CD14-positive monocyte (primary cell): ENCODE measurements around the gene PDE4D. TPM values are rescaled to one million over a fixed set of nuclear protein-coding genes. Genes with fewer than 3 reads are reported as not detected.

Experiments used
- DNase-seq, 3 donors: peaks; one replicate each; pipeline ENCODE4 v3.0.0-alpha.2; 2011 to 2022
- H2AFZ ChIP-seq: 2 replicates; pipeline ENCODE4 v1.6.0; 2012; ENCODE audit warnings: mild to moderate bottlenecking, low read depth, low read length, inconsistent platforms; ENCODE audit not compliant: insufficient read depth, poor library complexity, severe bottlenecking
- H3K27ac ChIP-seq, 2 donors: 1 replicate in 1 of 2; 2 replicates in 1 of 2; pipeline ENCODE4 v1.5.1; 2012 to 2013; ENCODE audit warnings: low read length in 2 of 2, control low read depth in 1 of 2, inconsistent platforms in 1 of 2, low read depth in 1 of 2, mild to moderate bottlenecking in 1 of 2
- H3K27me3 ChIP-seq, 2 donors: one replicate each; pipeline versions ENCODE4 v1.6.0 to v1.6.1; 2011 to 2013; ENCODE audit warnings: low read length in 2 of 2; ENCODE audit not compliant: control insufficient read depth in 2 of 2, insufficient read depth in 2 of 2
- H3K36me3 ChIP-seq, 2 donors: replicated peaks in 1 of 2; 1 replicate in 1 of 2; 2 replicates in 1 of 2; pipeline versions ENCODE4 v1.5.1 to v1.6.1; 2012 to 2013; ENCODE audit warnings: low read length in 2 of 2, control low read depth in 1 of 2, inconsistent platforms in 1 of 2, mild to moderate bottlenecking in 1 of 2; ENCODE audit not compliant: insufficient read depth in 2 of 2, control insufficient read depth in 1 of 2
- H3K4me1 ChIP-seq, 2 donors: 1 replicate in 1 of 2; 2 replicates in 1 of 2; pipeline versions ENCODE4 v1.5.1 to v1.6.1; 2012 to 2013; ENCODE audit warnings: low read length in 2 of 2, control low read depth in 1 of 2, inconsistent platforms in 1 of 2, mild to moderate bottlenecking in 1 of 2, moderate library complexity in 1 of 2; ENCODE audit not compliant: insufficient read depth in 2 of 2, control insufficient read depth in 1 of 2
- H3K4me2 ChIP-seq: replicated peaks from 2 replicates; pipeline ENCODE3; 2012; ENCODE audit warnings: low read length, moderate library complexity, mild to moderate bottlenecking; ENCODE audit not compliant: poor library complexity, severe bottlenecking; ENCODE audit errors: extremely low read depth
- H3K4me3 ChIP-seq, 3 experiments: fragments of 200-600 bp in 1 of 3; sonication (generic) in 1 of 3; replicated peaks in 1 of 3; 1 replicate in 2 of 3; 2 replicates in 1 of 3; pipeline ENCODE4 v1.5.1; 2011 to 2013; ENCODE audit warnings: low read length in 3 of 3, mild to moderate bottlenecking in 3 of 3, control low read depth in 2 of 3, low read depth in 2 of 3, inconsistent platforms in 1 of 3, moderate library complexity in 1 of 3
- H3K79me2 ChIP-seq: 2 replicates; pipeline ENCODE4 v1.6.0; 2012; ENCODE audit warnings: mild to moderate bottlenecking, control low read depth, inconsistent platforms, low read length, moderate library complexity; ENCODE audit not compliant: insufficient read depth
- H3K9ac ChIP-seq: 2 replicates; pipeline ENCODE4 v1.6.0; 2017; ENCODE audit warnings: low read length, mild to moderate bottlenecking; ENCODE audit not compliant: insufficient read depth, poor library complexity, severe bottlenecking
- H3K9me3 ChIP-seq, 2 donors: replicated peaks in 1 of 2; 1 replicate in 1 of 2; 2 replicates in 1 of 2; pipeline versions ENCODE4 v1.5.1 to v1.6.1; 2012 to 2013; ENCODE audit warnings: low read length in 2 of 2, control low read depth in 1 of 2; ENCODE audit not compliant: control insufficient read depth in 1 of 2, insufficient read depth in 1 of 2
- H4K20me1 ChIP-seq: 2 replicates; pipeline ENCODE4 v1.6.0; 2012; ENCODE audit warnings: mild to moderate bottlenecking, low read length, control low read depth, moderate library complexity; ENCODE audit not compliant: insufficient read depth
- H3K27ac Mint-ChIP-seq, 7 donors: one replicate each; pipeline ENCODE4 v1.8.0; 2020; ENCODE audit warnings: mild to moderate bottlenecking in 7 of 7, mixed read lengths in 7 of 7, moderate library complexity in 6 of 7, inconsistent platforms in 2 of 7
- H3K27me3 Mint-ChIP-seq, 3 donors: one replicate each; pipeline ENCODE4 v1.8.0; 2021 to 2022; ENCODE audit warnings: low read depth in 3 of 3, mild to moderate bottlenecking in 3 of 3, mixed read lengths in 3 of 3, moderate library complexity in 3 of 3, inconsistent platforms in 1 of 3
- H3K36me3 Mint-ChIP-seq, 2 donors: one replicate each; pipeline ENCODE4 v1.8.0; 2020; ENCODE audit warnings: mixed read lengths in 2 of 2, inconsistent platforms in 1 of 2, mild to moderate bottlenecking in 1 of 2
- H3K4me1 Mint-ChIP-seq: one replicate; pipeline ENCODE4 v1.8.0; 2020; ENCODE audit warnings: mild to moderate bottlenecking, mixed read lengths
- H3K4me3 Mint-ChIP-seq, 2 donors: one replicate each; pipeline ENCODE4 v1.8.0; 2020; ENCODE audit warnings: mild to moderate bottlenecking in 2 of 2, mixed read lengths in 2 of 2, moderate library complexity in 1 of 2
- H3K9me3 Mint-ChIP-seq, 7 donors: one replicate each; pipeline ENCODE4 v1.8.0; 2020 to 2022; ENCODE audit warnings: mixed read lengths in 7 of 7, mild to moderate bottlenecking in 6 of 7, moderate library complexity in 6 of 7, inconsistent platforms in 2 of 7
- WGBS: methylation state at CpG from one replicate; pipeline ENCODE4 v1.1.5; 2013; ENCODE audit warnings: missing lambda C conversion rate; ENCODE audit not compliant: insufficient coverage; 5-methylcytosine and 5-hydroxymethylcytosine counted together
- intact Hi-C, 2 donors: fragments of 100-400 bp; cut with micrococcal nuclease; formaldehyde crosslinking; loops; one replicate each; pipeline versions ENCODE4 v1.15.0 to v1.15.1; 2023
- polyA plus RNA-seq, 3 donors: library from polyadenylated mRNA; depleted of rRNA in 1 of 3; unstranded in 2 of 3; stranded (reverse) in 1 of 3; fragments of 300-500 nt in 2 of 3; fragments of >200 nt in 1 of 3; fragmentation: Illumina TruSeq in 2 of 3; gene quantifications; 1 replicate in 2 of 3; 2 replicates in 1 of 3; pipeline ENCODE4 v1.2.3, GENCODE V29; 2012 to 2021
- TF ChIP-seq, protein P1 (sequence below): fragments of 200-600 bp; IDR thresholded peaks from one replicate; pipeline ENCODE4 v1.8.0; 2022; ENCODE audit warnings: antibody characterized with exemption, mild to moderate bottlenecking

PDE4D gene
- polyA plus RNA-seq, 3 donors: 1.9 to 3.4 (median 2.8) TPM

DNA sequence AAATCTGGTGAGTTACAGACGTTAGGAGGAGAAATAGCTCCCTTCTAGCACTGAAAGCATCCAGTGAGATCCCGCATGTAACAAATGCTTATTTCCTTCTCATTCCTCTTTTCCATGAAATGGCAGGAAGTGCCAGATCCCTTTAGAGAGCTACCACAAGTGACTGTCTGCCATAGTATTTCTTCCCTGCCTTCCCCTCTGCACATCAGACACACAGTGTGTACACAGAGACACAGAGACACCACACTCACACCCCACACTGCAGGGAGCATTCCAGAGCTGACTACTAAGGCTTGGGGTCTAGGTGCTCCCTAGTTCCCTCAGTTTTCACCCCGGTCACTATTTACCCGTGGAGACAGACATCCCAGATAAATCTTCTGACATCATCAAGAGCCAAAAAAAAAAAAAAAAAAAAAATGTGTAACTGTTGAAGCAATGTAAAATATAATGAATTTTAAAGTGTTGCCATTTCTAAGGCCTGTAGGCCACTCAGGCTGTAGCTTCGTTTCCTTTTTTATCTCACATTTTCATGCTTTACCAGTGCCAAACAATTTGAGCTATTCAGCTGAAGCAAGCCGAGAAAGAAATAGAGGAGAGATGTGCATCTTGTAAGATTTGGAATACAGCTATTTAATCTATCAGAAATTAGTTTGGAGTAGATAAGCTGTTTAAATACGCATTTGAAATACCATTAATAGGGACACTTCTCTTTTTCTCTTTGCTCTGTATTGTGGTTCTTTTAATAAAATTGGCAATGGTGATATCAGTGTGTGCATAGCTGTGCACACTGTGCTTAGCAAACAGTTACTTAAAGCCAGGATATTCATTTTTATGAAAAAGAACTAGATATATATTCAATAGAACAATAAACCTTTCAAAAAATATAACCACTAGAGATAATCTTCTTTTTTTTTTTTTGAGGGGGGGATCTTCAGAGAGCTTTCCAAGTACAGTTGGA is 405.5 kb downstream of the PDE4D start:
- no peak overlapping the region for H3K4me3 ChIP-seq
- intact Hi-C loops: no loop called here
- Mint-ChIP-seq H3K9me3 (no peaks in the 10 kb centered on the region), H3K36me3 (no peaks in the 10 kb centered on the region), H3K4me1 (no peaks in the 10 kb centered on the region), H3K27ac (no peak overlapping the region), H3K4me3 (no peak overlapping the region), H3K27me3 (peaks cover 0 to 1% (median 0%) of the 10 kb centered on the region in 3 donors)
- TF ChIP-seq, protein P1, sequence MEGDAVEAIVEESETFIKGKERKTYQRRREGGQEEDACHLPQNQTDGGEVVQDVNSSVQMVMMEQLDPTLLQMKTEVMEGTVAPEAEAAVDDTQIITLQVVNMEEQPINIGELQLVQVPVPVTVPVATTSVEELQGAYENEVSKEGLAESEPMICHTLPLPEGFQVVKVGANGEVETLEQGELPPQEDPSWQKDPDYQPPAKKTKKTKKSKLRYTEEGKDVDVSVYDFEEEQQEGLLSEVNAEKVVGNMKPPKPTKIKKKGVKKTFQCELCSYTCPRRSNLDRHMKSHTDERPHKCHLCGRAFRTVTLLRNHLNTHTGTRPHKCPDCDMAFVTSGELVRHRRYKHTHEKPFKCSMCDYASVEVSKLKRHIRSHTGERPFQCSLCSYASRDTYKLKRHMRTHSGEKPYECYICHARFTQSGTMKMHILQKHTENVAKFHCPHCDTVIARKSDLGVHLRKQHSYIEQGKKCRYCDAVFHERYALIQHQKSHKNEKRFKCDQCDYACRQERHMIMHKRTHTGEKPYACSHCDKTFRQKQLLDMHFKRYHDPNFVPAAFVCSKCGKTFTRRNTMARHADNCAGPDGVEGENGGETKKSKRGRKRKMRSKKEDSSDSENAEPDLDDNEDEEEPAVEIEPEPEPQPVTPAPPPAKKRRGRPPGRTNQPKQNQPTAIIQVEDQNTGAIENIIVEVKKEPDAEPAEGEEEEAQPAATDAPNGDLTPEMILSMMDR: no peak
- no peaks in the 10 kb centered on the region for H4K20me1 ChIP-seq
- no peak overlapping the region for H3K9ac ChIP-seq
- no peak for DNase-seq
- no peaks in the 10 kb centered on the region for H3K4me1 ChIP-seq
- 100% methylated on average over 1 of the region's 7 CpGs for WGBS
- H3K36me3 ChIP-seq: no peaks in the 10 kb centered on the region
- H3K9me3 ChIP-seq: no peaks in the 10 kb centered on the region
- no peaks in the 10 kb centered on the region for H3K79me2 ChIP-seq
- H3K4me2 ChIP-seq: no peak overlapping the region
- no peaks in the 10 kb centered on the region for H3K27me3 ChIP-seq
- H2AFZ ChIP-seq: no peak overlapping the region
- no peak overlapping the region for H3K27ac ChIP-seq

DNA sequence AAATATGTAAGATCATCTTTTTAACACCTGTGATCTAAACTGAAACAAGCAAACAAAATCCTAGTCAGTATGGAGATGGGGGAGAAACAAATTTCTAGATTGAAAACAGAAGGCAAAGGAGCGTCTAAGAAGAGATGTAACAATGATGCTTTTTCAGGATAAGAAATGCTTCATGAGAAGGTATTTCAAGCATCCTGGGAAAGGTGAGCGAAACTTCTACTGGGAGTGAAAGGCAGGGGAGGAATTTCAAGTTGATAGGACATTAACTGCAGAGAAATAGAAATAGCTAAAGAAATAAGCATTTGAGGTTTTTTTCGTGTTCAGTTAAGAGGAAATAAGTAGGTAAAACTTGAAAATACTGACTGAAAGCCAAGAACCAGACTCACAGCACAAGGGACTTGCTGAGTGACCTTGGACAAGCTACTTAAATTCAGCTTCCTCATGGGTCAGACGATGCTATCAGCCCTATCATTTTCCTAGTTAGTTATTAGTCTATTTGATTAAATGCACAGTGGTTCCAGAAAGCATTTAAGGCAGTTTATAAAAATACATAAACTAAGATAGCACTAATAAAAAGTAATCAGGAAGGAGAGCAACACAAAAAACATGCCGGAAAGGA is 406.3 kb downstream of the PDE4D start:
- intact Hi-C loops: no loop called here
- H3K36me3 ChIP-seq: no peaks in the 10 kb centered on the region
- Mint-ChIP-seq H3K4me1 (no peaks in the 10 kb centered on the region), H3K4me3 (no peak overlapping the region), H3K36me3 (no peaks in the 10 kb centered on the region), H3K9me3 (no peaks in the 10 kb centered on the region), H3K27ac (no peak overlapping the region), H3K27me3 (peaks cover 0 to 1% (median 0%) of the 10 kb centered on the region in 3 donors)
- TF ChIP-seq, protein P1: no peak
- no peak overlapping the region for H3K27ac ChIP-seq
- no peak overlapping the region for H3K9ac ChIP-seq
- H3K4me2 ChIP-seq: no peak overlapping the region
- H3K4me1 ChIP-seq: no peaks in the 10 kb centered on the region
- H3K27me3 ChIP-seq: no peaks in the 10 kb centered on the region
- WGBS: 97% methylated on average over 2 of the region's 5 CpGs
- no peak for DNase-seq
- H3K9me3 ChIP-seq: no peaks in the 10 kb centered on the region
- H4K20me1 ChIP-seq: no peaks in the 10 kb centered on the region
- no peaks in the 10 kb centered on the region for H3K79me2 ChIP-seq
- no peak overlapping the region for H2AFZ ChIP-seq
- H3K4me3 ChIP-seq: no peak overlapping the region
